ENCODE results near the gene CCDC150. TPM values are rescaled to one million over a fixed set of nuclear protein-coding genes. Genes with fewer than 3 reads are reported as not detected.

Gene CCDC150
- total RNA-seq, 1 experiment from 2014 or later, result 38.0 TPM

DNA sequence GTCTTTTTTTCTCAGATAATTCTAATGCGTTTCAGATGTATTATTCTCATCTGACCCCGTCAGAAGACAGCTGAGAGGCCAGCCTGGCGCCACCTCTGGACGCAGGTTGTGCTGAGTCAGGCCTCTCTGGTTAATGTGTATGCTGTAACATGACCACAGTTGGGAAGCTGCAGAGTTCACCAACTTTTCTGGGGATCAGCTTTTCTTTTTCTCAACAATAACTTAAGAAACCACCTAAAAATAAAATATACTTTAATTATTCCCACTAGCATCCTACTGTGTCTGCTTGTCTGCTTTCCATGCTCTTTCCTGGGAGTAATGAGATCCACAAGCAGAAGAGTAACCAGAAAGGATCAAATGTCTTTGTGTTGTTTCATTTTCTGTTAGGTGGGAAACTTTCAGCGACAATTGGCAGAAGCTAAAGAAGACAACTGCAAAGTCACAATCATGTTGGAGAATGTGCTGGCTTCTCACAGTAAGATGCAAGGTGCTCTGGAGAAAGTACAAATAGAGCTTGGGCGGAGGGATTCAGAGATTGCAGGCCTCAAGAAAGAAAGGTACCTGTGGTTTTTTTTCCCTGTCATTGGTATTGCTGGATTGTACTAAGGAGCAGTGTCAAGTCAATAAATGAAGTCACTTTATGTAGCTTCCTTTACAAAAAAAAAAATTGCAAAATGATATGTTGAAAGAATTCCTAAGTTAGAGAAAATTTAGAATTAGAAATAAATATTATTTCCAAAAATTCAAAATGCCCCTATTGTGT lies 79.8 kb downstream of the CCDC150 start:
- TF ChIP-seq CTCF (conservative IDR thresholded peaks at IDR 0.05; ENCODE audit: low read depth, low read length) (0 out of 2 replicates have a peak, but pooled peaks have one; percentile 19), EZH2 (IDR thresholded peaks at IDR 0.05; ENCODE audit: borderline replicate concordance, low read depth, low read length, poor library complexity, severe bottlenecking) (no peak)
- ChIA-PET POLR2A (ENCODE audit: low non-redundant PET) (interaction anchor here (0.6 kb wide), 1 partner anchor 102 kb away, joined by 4 read pairs; no protein-coding TSS in a partner anchor), CTCF (interaction anchor here (0.7 kb wide), 1 partner anchor 32 kb away, joined by 3 read pairs; no protein-coding TSS in a partner anchor)
- Histone ChIP-seq H3K27ac (ENCODE audit: low read depth, low read length, poor library complexity, severe bottlenecking) (no peak overlapping the region), H3K9me3 (ENCODE audit: low read depth, low read length, poor library complexity, severe bottlenecking) (no peaks in the 10 kb centered on the region), H3K36me3 (ENCODE audit: insufficient read depth, low read length, poor library complexity, severe bottlenecking) (peaks cover 16% of the 10 kb centered on the region), H3K4me1 (ENCODE audit: insufficient read depth, low read length, poor library complexity, severe bottlenecking) (no peaks in the 10 kb centered on the region), H3K27me3 (replicated peaks; ENCODE audit: insufficient read depth, low read depth, low read length, poor library complexity) (no peaks in the 10 kb centered on the region), H3K4me3 (ENCODE audit: low read depth, low read length, poor library complexity, severe bottlenecking) (no peak overlapping the region)
- DNase-seq (ENCODE audit: low spot score), result no peak
- no TSS peak for BruUV-seq (replicated peaks)
- intact Hi-C loops (cut with micrococcal nuclease; ENCODE audit: unreplicated experiment), result no loop called here

- H3K27me3 ChIP-seq (replicated peaks; ENCODE audit: insufficient read depth, low read depth, low read length, poor library complexity), result no peaks in the 10 kb centered on the region
- TF ChIP-seq EZH2 (IDR thresholded peaks at IDR 0.05; ENCODE audit: borderline replicate concordance, low read depth, low read length, poor library complexity, severe bottlenecking), result no peak
- no peak for TF ChIP-seq CTCF (conservative IDR thresholded peaks at IDR 0.05; ENCODE audit: low read depth, low read length)
- no TSS peak for BruUV-seq (replicated peaks)
- ChIA-PET CTCF (no interaction called here), POLR2A (ENCODE audit: low non-redundant PET) (no interaction called here)
- no peaks in the 10 kb centered on the region for H3K9me3 ChIP-seq (ENCODE audit: low read depth, low read length, poor library complexity, severe bottlenecking)
- no peak overlapping the region for H3K27ac ChIP-seq (ENCODE audit: low read depth, low read length, poor library complexity, severe bottlenecking)
- no peaks in the 10 kb centered on the region for H3K4me1 ChIP-seq (ENCODE audit: insufficient read depth, low read length, poor library complexity, severe bottlenecking)
- intact Hi-C loops (cut with micrococcal nuclease; ENCODE audit: unreplicated experiment), result no loop called here
- no peak overlapping the region for H3K4me3 ChIP-seq (ENCODE audit: low read depth, low read length, poor library complexity, severe bottlenecking)
- peaks cover 16% of the 10 kb centered on the region for H3K36me3 ChIP-seq (ENCODE audit: insufficient read depth, low read length, poor library complexity, severe bottlenecking)
- no peak for DNase-seq (ENCODE audit: low spot score)
Observed at GRCh38 chr2:196723571-196723970, 84.1 kb downstream of the CCDC150 start.

DNA sequence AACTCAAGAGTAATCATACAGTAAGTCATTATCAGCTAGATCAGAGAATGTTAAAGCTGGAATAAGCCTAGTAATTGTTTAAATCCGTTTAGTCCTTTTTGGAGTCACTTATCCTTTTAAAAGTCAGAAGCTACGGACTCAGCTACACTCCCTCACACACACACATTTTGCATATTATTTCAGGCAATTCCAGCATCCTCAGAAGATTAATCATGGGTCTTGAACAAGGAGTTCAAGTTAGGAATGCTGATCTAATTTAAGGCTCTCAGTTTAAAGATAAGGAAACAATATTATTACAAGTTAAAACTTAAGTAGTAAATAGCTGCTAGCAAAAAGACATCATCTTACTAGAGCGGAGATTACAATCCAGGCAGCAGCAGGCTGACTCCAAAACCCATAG lies 85.7 kb downstream of the CCDC150 start:
- Histone ChIP-seq H3K4me3 (ENCODE audit: low read depth, low read length, poor library complexity, severe bottlenecking) (no peak overlapping the region), H3K36me3 (ENCODE audit: insufficient read depth, low read length, poor library complexity, severe bottlenecking) (peaks cover 17% of the 10 kb centered on the region), H3K27me3 (replicated peaks; ENCODE audit: insufficient read depth, low read depth, low read length, poor library complexity) (no peaks in the 10 kb centered on the region), H3K4me1 (ENCODE audit: insufficient read depth, low read length, poor library complexity, severe bottlenecking) (no peaks in the 10 kb centered on the region), H3K27ac (ENCODE audit: low read depth, low read length, poor library complexity, severe bottlenecking) (no peak overlapping the region), H3K9me3 (ENCODE audit: low read depth, low read length, poor library complexity, severe bottlenecking) (no peaks in the 10 kb centered on the region)
- DNase-seq (ENCODE audit: low spot score), result no peak
- intact Hi-C loops (cut with micrococcal nuclease; ENCODE audit: unreplicated experiment), result no loop called here
- POLR2A ChIA-PET (ENCODE audit: low non-redundant PET), result no interaction called here
- CTCF ChIA-PET, result no interaction called here
- BruUV-seq (replicated peaks), result no TSS peak
- TF ChIP-seq CTCF (conservative IDR thresholded peaks at IDR 0.05; ENCODE audit: low read depth, low read length) (no peak), EZH2 (IDR thresholded peaks at IDR 0.05; ENCODE audit: borderline replicate concordance, low read depth, low read length, poor library complexity, severe bottlenecking) (no peak)
